ENCODE results near the gene SUPT3H. TPM values are rescaled to one million over a fixed set of nuclear protein-coding genes. Genes with fewer than 3 reads are reported as not detected.
A peak's percentile ranks its signal among the peaks of the same experiment; 100 is the strongest.
"Not testable (repeated sequence)": the region's sequence is repeated elsewhere in the genome, so short reads cannot be mapped to it uniquely, and the experiment has no call there.

SUPT3H gene
- total and polyA plus RNA-seq, 2 experiments from 2014 or later: 12.4 to 19.4 TPM

DNA sequence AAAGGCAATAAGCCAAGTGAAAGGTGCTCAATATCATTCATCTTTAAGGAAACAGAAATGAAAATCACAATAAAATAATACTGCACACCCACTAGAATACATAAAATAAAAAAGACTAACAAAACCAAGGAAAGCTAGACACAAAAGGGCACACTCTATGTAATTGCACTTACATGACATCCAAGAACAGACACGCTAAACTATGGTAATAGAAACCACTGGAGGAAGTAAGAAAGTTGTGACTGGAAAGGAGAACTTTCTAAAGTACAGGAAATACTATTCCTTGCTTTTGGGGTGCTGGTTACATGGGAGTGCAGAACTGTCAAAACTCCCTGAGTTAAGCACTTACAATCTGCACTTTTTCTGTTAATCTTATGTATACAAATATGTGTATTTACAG, 303.3 kb downstream of the SUPT3H start:
- DNase-seq (ENCODE audit: low read depth in 1 of 2, low spot score in 1 of 2): peak in 1 of 2 donors; percentile 28
- Histone ChIP-seq H3K36me3 (no peaks in the 10 kb centered on the region), H3K4me1 (ENCODE audit: low read depth) (peaks cover 3% of the 10 kb centered on the region), H3K4me3 (no peak overlapping the region), H3K27me3 (no peaks in the 10 kb centered on the region), H3K27ac (no peak overlapping the region), H3K9me3 (ENCODE audit: low read depth) (no peaks in the 10 kb centered on the region)
- TF ChIP-seq, protein P1, sequence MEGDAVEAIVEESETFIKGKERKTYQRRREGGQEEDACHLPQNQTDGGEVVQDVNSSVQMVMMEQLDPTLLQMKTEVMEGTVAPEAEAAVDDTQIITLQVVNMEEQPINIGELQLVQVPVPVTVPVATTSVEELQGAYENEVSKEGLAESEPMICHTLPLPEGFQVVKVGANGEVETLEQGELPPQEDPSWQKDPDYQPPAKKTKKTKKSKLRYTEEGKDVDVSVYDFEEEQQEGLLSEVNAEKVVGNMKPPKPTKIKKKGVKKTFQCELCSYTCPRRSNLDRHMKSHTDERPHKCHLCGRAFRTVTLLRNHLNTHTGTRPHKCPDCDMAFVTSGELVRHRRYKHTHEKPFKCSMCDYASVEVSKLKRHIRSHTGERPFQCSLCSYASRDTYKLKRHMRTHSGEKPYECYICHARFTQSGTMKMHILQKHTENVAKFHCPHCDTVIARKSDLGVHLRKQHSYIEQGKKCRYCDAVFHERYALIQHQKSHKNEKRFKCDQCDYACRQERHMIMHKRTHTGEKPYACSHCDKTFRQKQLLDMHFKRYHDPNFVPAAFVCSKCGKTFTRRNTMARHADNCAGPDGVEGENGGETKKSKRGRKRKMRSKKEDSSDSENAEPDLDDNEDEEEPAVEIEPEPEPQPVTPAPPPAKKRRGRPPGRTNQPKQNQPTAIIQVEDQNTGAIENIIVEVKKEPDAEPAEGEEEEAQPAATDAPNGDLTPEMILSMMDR (IDR thresholded peaks at IDR 0.05; ENCODE audit: low read depth, low read length): no peak

DNA sequence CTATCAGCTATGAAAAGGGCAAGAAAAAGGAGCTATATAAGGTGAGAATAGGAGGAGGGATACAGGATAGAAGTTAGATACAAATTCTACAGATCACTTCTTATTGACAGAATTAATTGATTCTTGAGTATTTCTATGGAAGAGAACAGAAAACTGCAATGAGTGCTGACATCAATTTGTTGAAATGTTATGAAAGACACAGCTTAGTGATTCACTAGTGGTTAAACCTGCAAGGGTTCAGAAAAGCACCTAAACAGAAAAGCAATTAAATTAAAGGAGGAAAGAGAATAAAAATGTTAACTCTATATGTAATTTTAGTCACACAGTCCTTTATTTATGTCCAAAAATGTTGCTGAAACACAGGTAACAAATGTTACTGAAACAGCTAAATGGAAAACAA, 304.0 kb downstream of the SUPT3H start:
- peak in 1 of 2 donors; percentile 20 for DNase-seq (ENCODE audit: low read depth in 1 of 2, low spot score in 1 of 2)
- Histone ChIP-seq H3K27me3 (no peaks in the 10 kb centered on the region), H3K27ac (no peak overlapping the region), H3K9me3 (ENCODE audit: low read depth) (no peaks in the 10 kb centered on the region), H3K4me3 (no peak overlapping the region), H3K36me3 (no peaks in the 10 kb centered on the region), H3K4me1 (ENCODE audit: low read depth) (peaks cover 3% of the 10 kb centered on the region)
- TF ChIP-seq, protein P1 (IDR thresholded peaks at IDR 0.05; ENCODE audit: low read depth, low read length): no peak

DNA sequence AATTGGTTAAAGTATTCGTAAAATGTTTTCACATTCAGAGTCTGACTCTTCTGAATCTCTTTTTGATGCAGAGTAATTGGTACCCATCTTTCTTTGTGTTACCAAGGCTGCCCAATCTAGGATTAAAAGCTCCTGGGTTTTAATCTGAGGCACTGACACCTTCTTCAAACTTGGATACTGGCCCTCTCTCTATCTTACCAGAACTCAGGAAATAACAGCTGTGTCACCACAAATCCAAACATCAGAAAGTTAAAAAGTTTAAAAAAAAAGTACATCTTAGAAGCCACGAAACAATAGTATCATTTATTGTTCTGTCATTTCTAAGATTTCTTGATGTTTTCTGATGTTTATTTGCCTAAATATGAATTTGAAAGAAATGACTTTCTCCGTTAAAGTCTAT, 305.1 kb downstream of the SUPT3H start:
- Histone ChIP-seq H3K4me1 (ENCODE audit: low read depth) (peaks cover 3% of the 10 kb centered on the region), H3K27ac (no peak overlapping the region), H3K9me3 (ENCODE audit: low read depth) (no peaks in the 10 kb centered on the region), H3K4me3 (no peak overlapping the region), H3K27me3 (no peaks in the 10 kb centered on the region), H3K36me3 (no peaks in the 10 kb centered on the region)
- DNase-seq (ENCODE audit: low read depth in 1 of 2, low spot score in 1 of 2): peak in 1 of 2 donors; percentile 50
- TF ChIP-seq, protein P1 (IDR thresholded peaks at IDR 0.05; ENCODE audit: low read depth, low read length): no peak

DNA sequence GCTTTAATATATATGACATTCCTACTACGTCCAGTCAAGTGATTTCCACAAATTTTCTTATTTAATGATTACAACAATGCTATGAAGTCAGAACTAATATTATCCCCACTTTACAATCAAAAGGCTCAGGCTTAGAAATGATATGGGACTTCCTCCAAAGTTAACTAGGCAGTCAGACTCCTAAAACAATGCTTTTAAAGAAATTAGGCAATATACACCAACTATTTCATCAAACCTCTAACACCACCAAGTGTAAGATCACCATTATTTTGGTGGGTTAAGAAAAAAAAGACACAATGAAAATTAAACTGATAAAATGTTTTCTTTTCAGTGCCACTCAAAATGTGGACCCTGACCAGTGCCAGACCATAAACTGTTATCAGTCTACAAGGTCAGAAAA, 305.7 kb downstream of the SUPT3H start:
- DNase-seq (ENCODE audit: low read depth in 1 of 2, low spot score in 1 of 2): peak in 1 of 2 donors; percentile 78
- no peak overlapping the region for H3K27ac ChIP-seq
- H3K4me3 ChIP-seq: no peak overlapping the region
- H3K27me3 ChIP-seq: no peaks in the 10 kb centered on the region
- H3K36me3 ChIP-seq: no peaks in the 10 kb centered on the region
- peaks cover 3% of the 10 kb centered on the region for H3K4me1 ChIP-seq (ENCODE audit: low read depth)
- TF ChIP-seq, protein P1 (IDR thresholded peaks at IDR 0.05; ENCODE audit: low read depth, low read length): no peak
- H3K9me3 ChIP-seq (ENCODE audit: low read depth): no peaks in the 10 kb centered on the region

- no peak overlapping the region for H3K27ac ChIP-seq
Measured at GRCh38 chr6:45069091-45069490, 308.6 kb downstream of the SUPT3H start.

GRCh38 chr6:45067446-45067845, 310.3 kb downstream of the SUPT3H start:
- H3K27ac ChIP-seq; H3K4me1 ChIP-seq (ENCODE audit: low read depth); H3K9me3 ChIP-seq (ENCODE audit: low read depth); H3K36me3 ChIP-seq; DNase-seq (ENCODE audit: low read depth in 1 of 2, low spot score in 1 of 2); H3K4me3 ChIP-seq; H3K27me3 ChIP-seq: not testable (repeated sequence)

More at GRCh38 chr6:45069091-45069490, 308.6 kb downstream of the SUPT3H start:
- DNase-seq (ENCODE audit: low read depth in 1 of 2, low spot score in 1 of 2): no peak
- no peaks in the 10 kb centered on the region for H3K9me3 ChIP-seq (ENCODE audit: low read depth)
- no peak overlapping the region for H3K4me3 ChIP-seq
- no peaks in the 10 kb centered on the region for H3K27me3 ChIP-seq
- no peaks in the 10 kb centered on the region for H3K4me1 ChIP-seq (ENCODE audit: low read depth)
- TF ChIP-seq, protein P1 (IDR thresholded peaks at IDR 0.05; ENCODE audit: low read depth, low read length): no peak
- no peaks in the 10 kb centered on the region for H3K36me3 ChIP-seq

- H3K27ac ChIP-seq; H3K36me3 ChIP-seq; H3K4me3 ChIP-seq; H3K9me3 ChIP-seq (ENCODE audit: low read depth); H3K27me3 ChIP-seq; DNase-seq (ENCODE audit: low read depth in 1 of 2, low spot score in 1 of 2); H3K4me1 ChIP-seq (ENCODE audit: low read depth): not testable (repeated sequence)
Measured at GRCh38 chr6:45062659-45063058, 315.1 kb downstream of the SUPT3H start.
